GM12891 (cell line): Measurements from ENCODE around the gene CYB5R3.

ENCODE experiments used
- PAX5 ChIP-seq: IDR thresholded peaks from 2 replicates; pipeline ENCODE4 v1.6.1; 2011; ENCODE audit warnings: low read length, moderate library complexity, mild to moderate bottlenecking; ENCODE audit not compliant: insufficient read depth, severe bottlenecking
- POLR2A ChIP-seq: IDR thresholded peaks from 2 replicates; pipeline ENCODE4 v1.6.1; 2011; ENCODE audit warnings: low read depth, low read length, control low read depth
- POLR2AphosphoS5 ChIP-seq: IDR thresholded peaks from 2 replicates; pipeline ENCODE4 v1.6.1; 2011; ENCODE audit warnings: low read depth, low read length, control low read depth
- SPI1 ChIP-seq: IDR thresholded peaks from 2 replicates; pipeline ENCODE4 v1.6.1; 2011; ENCODE audit warnings: low read depth, low read length, control low read depth
- TAF1 ChIP-seq: IDR thresholded peaks from 2 replicates; pipeline ENCODE4 v1.6.1; 2011; ENCODE audit warnings: low read depth, low read length, control low read depth

- no peak for TF ChIP-seq POLR2A
- TF ChIP-seq POLR2AphosphoS5 = no peak
- TF ChIP-seq PAX5 = no peak
- TF ChIP-seq TAF1 = no peak
- TF ChIP-seq SPI1 = no peak
These were observed 44.8 kb downstream of the CYB5R3 start for GRCh38 chr22:42604403-42604802.
